Muscle layer of colon (tissue), 2 donors: ENCODE measurements around the gene CAMSAP2.
"Not testable (repeated sequence)": the region's sequence is repeated elsewhere in the genome, so short reads cannot be mapped to it uniquely, and the experiment has no call there.

Experiments
- H3K27ac ChIP-seq: one replicate; pipeline ENCODE4 v1.7.0; 2013; ENCODE audit warnings: low read depth, mild to moderate bottlenecking, low read length, moderate library complexity
- H3K27me3 ChIP-seq, 2 donors: one replicate each; pipeline ENCODE4 v1.7.0; 2013; ENCODE audit warnings: low read length in 2 of 2, mild to moderate bottlenecking in 2 of 2; ENCODE audit not compliant: insufficient read depth in 2 of 2, control insufficient read depth in 1 of 2
- H3K36me3 ChIP-seq: one replicate; pipeline ENCODE4 v1.7.0; 2013; ENCODE audit warnings: mild to moderate bottlenecking, low read length; ENCODE audit not compliant: insufficient read depth
- H3K4me1 ChIP-seq: one replicate; pipeline ENCODE4 v1.7.0; 2013; ENCODE audit warnings: mild to moderate bottlenecking, low read length; ENCODE audit not compliant: insufficient read depth
- H3K4me3 ChIP-seq, 2 donors: one replicate each; pipeline ENCODE4 v1.7.0; 2013; ENCODE audit warnings: low read length in 2 of 2, low read depth in 1 of 2, mild to moderate bottlenecking in 1 of 2, moderate library complexity in 1 of 2
- H3K9ac ChIP-seq: one replicate; pipeline ENCODE4 v1.7.0; 2013; ENCODE audit warnings: low read length
- H3K9me3 ChIP-seq: one replicate; pipeline ENCODE4 v1.7.0; 2013; ENCODE audit warnings: mild to moderate bottlenecking, low read length
- donor health status: abdominal sarcoma.
- donor health status: Adenocarcinoma of cecum.

The CAMSAP2 gene

DNA sequence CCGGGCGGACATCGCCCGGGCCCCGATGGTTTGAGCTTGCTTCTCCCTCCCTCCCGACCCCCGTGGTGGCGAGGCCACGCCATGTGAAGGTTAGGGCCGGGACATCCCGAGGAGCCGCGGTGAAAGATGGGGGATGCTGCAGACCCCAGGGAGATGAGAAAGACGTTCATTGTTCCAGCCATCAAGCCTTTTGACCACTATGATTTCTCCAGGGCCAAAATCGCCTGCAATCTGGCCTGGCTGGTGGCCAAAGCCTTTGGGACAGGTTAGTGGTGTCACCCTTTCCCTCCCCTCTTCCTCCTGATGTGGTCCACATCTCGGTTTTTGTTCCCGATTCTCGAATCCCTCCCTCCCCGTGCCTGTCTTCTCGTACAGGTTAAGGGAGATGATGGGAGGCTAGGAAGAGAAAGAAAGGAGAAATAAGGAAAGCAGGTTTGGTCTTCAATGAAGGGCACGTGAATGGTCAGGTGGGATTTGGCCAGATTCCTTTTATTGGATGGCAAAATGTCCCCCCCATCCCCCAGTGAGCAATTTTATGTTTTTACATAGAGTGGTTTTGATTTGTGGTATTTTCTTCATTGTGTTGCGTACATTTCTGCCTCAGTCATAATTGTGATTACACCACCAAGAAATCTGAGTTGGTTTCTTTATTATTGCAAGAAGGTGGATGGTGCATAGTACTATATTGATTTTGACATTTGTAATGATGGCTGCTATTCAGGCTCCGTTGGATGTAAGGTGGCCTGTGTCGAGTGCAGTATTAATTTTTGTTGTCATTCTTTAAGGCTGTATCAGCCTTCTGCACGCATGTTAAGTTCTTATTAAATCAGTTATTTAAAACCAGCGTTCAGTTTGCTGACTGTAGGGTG, 1.2 kb downstream of the CAMSAP2 start:
- peak overlapping the region; percentile 85 for H3K9ac ChIP-seq
- H3K27ac ChIP-seq = peak overlapping the region; percentile 97
- H3K4me1 ChIP-seq = peaks cover 39% of the 10 kb centered on the region
- H3K4me3 ChIP-seq = peak overlapping the region; percentile 82 to 99
- H3K27me3 ChIP-seq = no peaks in the 10 kb centered on the region
- H3K36me3 ChIP-seq = no peaks in the 10 kb centered on the region
- no peaks in the 10 kb centered on the region for H3K9me3 ChIP-seq

DNA sequence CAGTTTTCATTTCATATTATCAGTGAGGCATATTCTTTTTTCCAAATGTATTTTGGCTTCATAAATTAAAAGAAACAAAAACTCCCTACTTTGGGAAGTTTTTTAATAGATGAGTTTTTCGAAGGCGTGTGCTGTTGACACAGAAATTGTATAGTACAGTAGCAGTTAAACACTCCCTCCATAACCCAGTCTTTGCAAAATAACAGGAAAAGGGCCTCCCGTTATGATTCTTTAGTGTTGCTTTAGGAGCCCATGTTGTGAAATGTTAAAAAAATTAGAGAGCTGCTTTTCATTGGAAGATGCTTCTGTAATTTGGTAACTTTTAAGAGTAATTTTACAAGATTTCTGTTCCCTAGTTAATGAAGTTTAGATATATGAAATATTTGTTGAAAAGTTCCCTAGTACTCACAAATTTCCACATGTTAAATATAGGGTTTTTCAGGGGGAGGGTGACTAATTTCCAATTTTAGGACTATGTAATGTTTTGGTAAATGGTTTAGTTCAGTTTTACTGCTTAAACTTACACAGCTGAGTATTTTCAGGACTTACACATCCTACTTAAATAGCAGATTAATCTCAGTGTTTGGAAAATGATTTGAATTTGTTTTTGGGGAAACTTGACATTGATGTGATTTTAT, 2.0 kb downstream of the CAMSAP2 start:
- Histone ChIP-seq H3K9ac (peak overlapping the region; percentile 85), H3K4me1 (peaks cover 39% of the 10 kb centered on the region), H3K27me3 (no peaks in the 10 kb centered on the region), H3K27ac (no peak overlapping the region), H3K36me3 (no peaks in the 10 kb centered on the region), H3K9me3 (no peaks in the 10 kb centered on the region), H3K4me3 (peak overlapping the region; percentile 82 to 99)

DNA sequence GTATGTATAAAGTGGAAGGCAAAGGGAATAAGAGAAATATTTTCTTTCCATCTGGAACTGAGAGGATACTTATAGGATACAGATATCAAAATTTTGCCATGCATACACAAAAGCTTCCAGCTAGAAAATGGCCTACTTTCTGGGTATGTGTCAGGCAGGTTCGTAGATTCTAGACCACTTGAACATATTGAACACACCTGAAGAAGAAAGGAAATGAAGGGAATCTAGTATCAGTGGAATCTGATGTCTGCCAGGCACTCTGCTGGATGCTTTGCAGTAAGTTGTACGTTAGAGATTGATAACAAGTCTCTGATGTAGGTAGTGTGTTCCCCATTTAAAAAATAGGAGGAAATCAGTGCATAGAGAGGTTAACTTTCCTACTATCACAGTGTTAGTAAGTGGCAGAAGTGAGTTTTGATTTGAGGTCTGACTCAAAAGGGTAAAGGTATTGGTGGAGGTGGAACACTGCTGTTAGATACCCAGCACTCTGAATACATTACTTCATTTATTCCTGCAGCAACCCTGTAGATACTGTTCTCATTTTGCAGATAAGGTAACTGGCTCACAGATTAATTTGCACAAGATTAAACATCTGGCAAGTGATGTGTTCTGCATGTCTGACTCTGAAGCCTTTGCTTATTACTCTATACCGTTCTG, 3.0 kb downstream of the CAMSAP2 start:
- peaks cover 39% of the 10 kb centered on the region for H3K4me1 ChIP-seq
- no peak overlapping the region for H3K9ac ChIP-seq
- H3K27ac ChIP-seq = no peak overlapping the region
- H3K27me3 ChIP-seq = no peaks in the 10 kb centered on the region
- H3K36me3 ChIP-seq = no peaks in the 10 kb centered on the region
- peak overlapping the region in 1 of 2 donors; percentile 6 for H3K4me3 ChIP-seq
- no peaks in the 10 kb centered on the region for H3K9me3 ChIP-seq

DNA sequence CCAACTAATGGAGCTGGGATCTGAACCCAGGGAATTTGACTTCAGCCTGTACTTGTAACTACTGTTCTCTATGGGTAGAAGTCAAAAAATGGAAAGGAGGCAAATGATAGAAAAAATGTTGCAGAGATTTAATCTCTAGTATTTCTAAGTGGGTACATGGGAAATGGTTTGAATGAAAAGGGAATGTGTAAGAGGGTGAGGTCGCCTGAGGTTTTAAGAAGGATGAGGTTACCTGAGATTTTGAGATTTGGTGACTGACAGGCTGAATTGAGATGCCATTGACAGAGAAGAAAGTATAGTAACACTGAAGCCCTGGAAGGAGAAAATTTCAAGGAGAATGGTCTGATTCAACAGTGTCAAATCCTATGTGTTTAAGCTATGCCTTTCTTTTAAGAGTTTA, 5.5 kb downstream of the CAMSAP2 start:
- Histone ChIP-seq H3K27ac (no peak overlapping the region), H3K9me3 (no peaks in the 10 kb centered on the region), H3K36me3 (no peaks in the 10 kb centered on the region), H3K4me3 (no peak overlapping the region), H3K27me3 (no peaks in the 10 kb centered on the region), H3K4me1 (peaks cover 32% of the 10 kb centered on the region), H3K9ac (no peak overlapping the region)

DNA sequence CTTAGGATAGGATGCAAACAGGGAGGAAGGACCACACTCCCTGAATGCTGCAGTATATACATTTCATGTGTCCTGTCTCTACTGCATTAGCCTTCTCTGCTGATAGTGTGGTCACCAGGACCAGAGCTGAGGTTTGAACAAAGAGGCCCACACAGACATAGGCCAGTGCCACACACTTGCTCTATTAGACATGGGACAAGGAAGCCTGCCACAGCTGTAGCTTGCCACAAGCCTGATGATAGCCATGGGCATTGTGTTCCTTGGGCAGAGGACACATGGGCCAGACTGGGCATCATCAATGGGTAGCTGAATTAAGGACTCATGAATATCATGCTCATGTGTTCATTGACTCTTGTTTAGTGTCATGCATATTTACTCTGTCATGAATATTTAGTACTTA, 10.4 kb downstream of the CAMSAP2 start:
- H3K9ac ChIP-seq = no peak overlapping the region
- H3K4me3 ChIP-seq = no peak overlapping the region
- H3K36me3 ChIP-seq = no peaks in the 10 kb centered on the region
- H3K9me3 ChIP-seq = no peaks in the 10 kb centered on the region
- H3K4me1 ChIP-seq = peaks cover 6% of the 10 kb centered on the region
- H3K27ac ChIP-seq = no peak overlapping the region
- H3K27me3 ChIP-seq = no peaks in the 10 kb centered on the region

DNA sequence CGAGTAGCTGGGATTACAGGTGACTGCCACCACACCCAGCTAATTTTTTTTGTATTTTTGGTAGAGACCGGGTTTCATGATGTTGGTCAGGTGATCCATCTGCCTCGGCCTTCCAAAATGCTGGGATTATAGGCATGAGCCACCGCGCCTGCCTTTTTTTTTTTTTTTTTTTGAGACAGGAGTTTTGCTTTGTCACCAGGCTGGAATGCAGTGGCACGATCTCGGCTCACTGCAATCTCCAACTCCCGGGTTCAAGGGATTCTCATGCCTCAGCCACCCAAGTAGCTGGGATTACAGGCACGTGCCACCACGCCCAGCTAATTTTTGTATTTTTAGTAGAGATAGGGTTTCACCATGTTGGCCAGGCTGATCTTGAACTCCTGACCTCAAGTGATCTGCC, 12.1 kb downstream of the CAMSAP2 start:
- H3K9me3 ChIP-seq, H3K9ac ChIP-seq, H3K4me1 ChIP-seq, H3K27ac ChIP-seq, H3K36me3 ChIP-seq, H3K4me3 ChIP-seq, H3K27me3 ChIP-seq: not testable (repeated sequence)

DNA sequence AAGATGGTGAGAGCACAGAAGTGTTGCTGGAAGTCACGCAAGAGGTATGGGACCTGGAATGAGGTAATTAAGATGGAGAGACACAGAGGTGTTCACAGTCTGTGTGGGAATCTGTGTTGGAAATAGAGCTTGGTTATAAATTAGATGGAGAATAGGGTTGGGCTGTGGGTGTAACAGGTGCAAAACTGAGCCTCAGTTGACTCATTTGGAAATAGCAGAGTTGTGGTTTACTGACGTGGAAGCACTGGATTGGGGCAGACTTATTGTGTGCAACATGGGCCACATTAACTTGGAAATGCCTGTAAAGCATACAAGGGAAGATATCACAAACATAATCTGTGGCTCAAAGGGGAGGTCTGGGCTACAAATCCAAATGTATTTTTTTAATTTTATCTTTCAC, 13.0 kb downstream of the CAMSAP2 start:
- Histone ChIP-seq H3K36me3 (no peaks in the 10 kb centered on the region), H3K9me3 (no peaks in the 10 kb centered on the region), H3K9ac (no peak overlapping the region), H3K27ac (no peak overlapping the region), H3K27me3 (no peaks in the 10 kb centered on the region), H3K4me1 (no peaks in the 10 kb centered on the region), H3K4me3 (no peak overlapping the region)

DNA sequence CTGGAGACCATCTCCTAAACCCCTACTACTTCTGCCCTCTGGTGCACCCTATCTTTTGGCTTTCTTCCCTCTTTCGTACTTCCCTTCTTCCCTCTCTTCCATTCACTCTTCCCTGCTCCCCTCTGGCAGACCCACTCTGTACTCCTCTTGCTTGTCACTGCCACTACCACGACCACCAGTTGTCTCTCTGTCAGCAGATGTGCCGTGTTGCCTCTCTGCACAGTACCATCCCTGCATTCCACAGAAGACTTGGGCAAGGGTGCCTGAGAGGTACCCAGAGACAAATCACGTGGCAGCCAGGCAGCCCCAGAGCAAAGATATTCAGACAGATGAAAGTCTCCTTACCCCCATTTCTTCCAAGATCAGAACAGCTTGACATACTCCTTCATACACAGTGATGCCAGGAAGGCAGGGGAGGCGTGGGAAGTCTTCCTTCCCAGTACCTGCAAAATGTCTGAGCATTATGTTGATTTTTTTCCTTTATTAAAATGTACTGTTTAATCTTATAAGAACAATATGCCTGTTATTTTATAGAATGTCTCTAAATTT, 15.0 kb downstream of the CAMSAP2 start:
- Histone ChIP-seq H3K27me3 (no peaks in the 10 kb centered on the region), H3K36me3 (no peaks in the 10 kb centered on the region), H3K4me1 (peaks cover 5% of the 10 kb centered on the region), H3K4me3 (no peak overlapping the region), H3K9ac (no peak overlapping the region), H3K27ac (no peak overlapping the region), H3K9me3 (no peaks in the 10 kb centered on the region)

DNA sequence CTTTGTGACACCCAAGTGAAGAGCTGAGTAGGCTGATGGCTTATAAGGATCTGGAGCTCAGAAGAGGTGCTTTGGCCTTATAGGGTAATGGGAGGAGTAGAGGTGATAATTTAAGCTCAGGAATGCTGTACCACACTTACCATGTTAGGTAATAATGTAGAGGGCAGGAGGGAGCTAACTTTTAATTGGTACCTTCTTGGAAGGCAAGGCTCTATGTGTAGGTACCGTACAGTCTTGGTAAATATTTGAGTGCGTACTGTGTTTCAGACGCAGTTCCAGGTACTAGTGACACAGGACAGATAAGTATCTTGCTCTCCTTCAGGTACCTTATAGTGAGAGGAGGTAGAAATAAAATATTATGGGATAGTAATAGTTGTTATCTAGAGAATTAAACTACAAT, 16.8 kb downstream of the CAMSAP2 start:
- Histone ChIP-seq H3K27ac (no peak overlapping the region), H3K9me3 (no peaks in the 10 kb centered on the region), H3K9ac (no peak overlapping the region), H3K36me3 (no peaks in the 10 kb centered on the region), H3K27me3 (no peaks in the 10 kb centered on the region), H3K4me3 (no peak overlapping the region), H3K4me1 (peaks cover 5% of the 10 kb centered on the region)

DNA sequence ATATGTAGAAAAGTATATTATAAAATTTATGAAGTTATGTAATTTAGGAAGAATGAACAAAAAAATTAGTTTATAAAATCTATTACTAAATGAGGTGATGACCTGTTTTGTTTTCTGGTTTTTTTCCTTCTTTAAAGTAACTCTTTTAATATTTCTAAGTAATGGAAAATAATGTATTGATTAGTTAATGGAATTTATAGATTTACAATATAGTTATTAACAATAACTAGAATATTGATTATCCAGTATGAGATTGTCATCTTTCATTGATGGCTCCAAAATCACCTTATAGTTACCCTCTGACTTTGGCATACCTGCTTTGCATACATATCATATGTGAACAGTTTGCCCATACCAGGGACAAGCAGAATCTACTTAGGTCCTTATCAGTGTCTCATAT, 23.4 kb downstream of the CAMSAP2 start:
- Histone ChIP-seq H3K9ac (no peak overlapping the region), H3K36me3 (peaks cover 5% of the 10 kb centered on the region), H3K9me3 (no peaks in the 10 kb centered on the region), H3K4me3 (no peak overlapping the region), H3K27me3 (no peaks in the 10 kb centered on the region), H3K4me1 (peaks cover 3% of the 10 kb centered on the region), H3K27ac (no peak overlapping the region)

DNA sequence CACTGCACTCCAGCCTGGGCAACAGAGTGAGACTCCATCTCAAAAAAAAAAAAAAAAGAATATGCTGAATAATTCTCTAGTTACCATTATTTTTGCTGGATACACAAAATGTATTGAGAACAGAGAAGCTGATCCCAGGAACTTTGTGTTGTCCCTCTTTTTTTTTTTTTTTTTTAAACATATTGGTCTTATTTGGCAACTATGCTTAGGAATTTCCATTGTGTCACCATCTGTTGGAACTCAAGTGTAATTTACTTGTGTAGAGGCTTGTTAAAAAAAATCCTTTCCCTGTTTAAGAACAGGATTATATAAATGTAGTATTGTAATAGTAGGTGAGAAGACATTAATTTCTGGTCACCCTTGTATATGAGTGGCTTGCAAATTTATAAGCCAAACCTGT, 28.6 kb downstream of the CAMSAP2 start:
- no peaks in the 10 kb centered on the region for H3K27me3 ChIP-seq
- no peak overlapping the region for H3K9ac ChIP-seq
- H3K36me3 ChIP-seq = peaks cover 11% of the 10 kb centered on the region
- H3K27ac ChIP-seq = no peak overlapping the region
- H3K4me1 ChIP-seq = no peaks in the 10 kb centered on the region
- no peak overlapping the region for H3K4me3 ChIP-seq
- no peaks in the 10 kb centered on the region for H3K9me3 ChIP-seq
